GM23338 (cell line): ENCODE results near the gene EHD1. TPM values are rescaled to one million over a fixed set of nuclear protein-coding genes. Genes with fewer than 3 reads are reported as not detected.

Experiments
- ATAC-seq: fragments of 200-7000 bp; cut with Tn5 transposase; 3 replicates; pipeline ENCODE4 v1.9.1; 2020
- DNase-seq: peaks from one replicate; pipeline ENCODE4 v3.0.0-alpha.2; 2015; ENCODE audit warnings: low spot score
- H2AFZ ChIP-seq: fragments of 200-600 bp; sonication (generic); 2 replicates; pipeline ENCODE4 v1.8.0; 2016; ENCODE audit warnings: antibody characterized with exemption, mild to moderate bottlenecking, moderate library complexity
- H3F3A ChIP-seq: fragments of 200-600 bp; sonication (generic); replicated peaks from 2 replicates; pipeline ENCODE4 v1.8.0; 2017; ENCODE audit warnings: antibody characterized with exemption, mixed run types, low read depth
- H3K27ac ChIP-seq: fragments of 200-600 bp; sonication (generic); 2 replicates; pipeline ENCODE4 v1.6.1; 2016; ENCODE audit warnings: low read depth
- H3K27me3 ChIP-seq: fragments of 200-600 bp; sonication (generic); 2 replicates; pipeline ENCODE4 v1.8.0; 2016; ENCODE audit warnings: mild to moderate bottlenecking, mixed run types, moderate library complexity; ENCODE audit not compliant: insufficient read depth
- H3K36me3 ChIP-seq: fragments of 200-600 bp; sonication (generic); 2 replicates; pipeline ENCODE4 v1.8.0; 2016; ENCODE audit warnings: mild to moderate bottlenecking; ENCODE audit not compliant: insufficient read depth
- H3K4me1 ChIP-seq: fragments of 200-600 bp; sonication (generic); 2 replicates; pipeline ENCODE4 v1.8.0; 2016; ENCODE audit warnings: mild to moderate bottlenecking, moderate library complexity; ENCODE audit not compliant: insufficient read depth
- H3K4me2 ChIP-seq: fragments of 200-600 bp; sonication (generic); 2 replicates; pipeline ENCODE4 v1.7.1; 2017; ENCODE audit warnings: mixed run types
- H3K4me3 ChIP-seq: fragments of 200-600 bp; sonication (generic); 2 replicates; pipeline ENCODE4 v1.6.1; 2016; ENCODE audit warnings: mixed run types
- H3K79me2 ChIP-seq: fragments of 200-600 bp; sonication (generic); replicated peaks from 2 replicates; pipeline ENCODE4 v1.8.0; 2017; ENCODE audit warnings: mild to moderate bottlenecking; ENCODE audit not compliant: insufficient read depth
- H3K9me2 ChIP-seq: fragments of 200-600 bp; sonication (generic); 2 replicates; pipeline ENCODE4 v1.8.0; 2017; ENCODE audit not compliant: insufficient read depth
- H4K20me1 ChIP-seq: fragments of 200-600 bp; sonication (generic); replicated peaks from 2 replicates; pipeline ENCODE4 v1.8.0; 2017; ENCODE audit warnings: mild to moderate bottlenecking; ENCODE audit not compliant: insufficient read depth
- H3K27ac Mint-ChIP-seq: 2 replicates; pipeline ENCODE4 v1.8.0; 2020; ENCODE audit warnings: inconsistent platforms, mild to moderate bottlenecking, moderate library complexity, mixed read lengths
- H3K27me3 Mint-ChIP-seq: 3 replicates; pipeline ENCODE4 v1.8.0; 2022; ENCODE audit warnings: low read depth, mild to moderate bottlenecking, moderate library complexity, mixed read lengths, inconsistent platforms; ENCODE audit not compliant: insufficient read depth, poor library complexity
- H3K36me3 Mint-ChIP-seq: 3 replicates; pipeline ENCODE4 v1.8.0; 2021; ENCODE audit warnings: low read depth, mild to moderate bottlenecking, inconsistent platforms, moderate library complexity, mixed read lengths
- H3K4me1 Mint-ChIP-seq: 3 replicates; pipeline ENCODE4 v1.8.0; 2020; ENCODE audit warnings: mild to moderate bottlenecking, inconsistent platforms, mixed read lengths
- H3K4me3 Mint-ChIP-seq: 3 replicates; pipeline ENCODE4 v1.8.0; 2021; ENCODE audit warnings: moderate library complexity, mild to moderate bottlenecking, inconsistent platforms, mixed read lengths
- H3K9me3 Mint-ChIP-seq: 3 replicates; pipeline ENCODE4 v1.8.0; 2020; ENCODE audit warnings: moderate library complexity, mild to moderate bottlenecking, inconsistent platforms, mixed read lengths
- CREB1 ChIP-seq: fragments of 250-450 bp; sonication (Bioruptor Pico); IDR thresholded peaks from 2 replicates; pipeline ENCODE4 v1.5.0; 2020; ENCODE audit warnings: low read depth, mild to moderate bottlenecking, moderate library complexity
- EZH2 ChIP-seq: fragments of 200-600 bp; sonication (generic); IDR thresholded peaks from one replicate; pipeline ENCODE4 v1.8.0; 2017; ENCODE audit warnings: antibody characterized with exemption, mild to moderate bottlenecking, low read depth; ENCODE audit not compliant: unreplicated experiment
- EZH2phosphoT487 ChIP-seq: fragments of 200-600 bp; sonication (generic); IDR thresholded peaks from one replicate; pipeline ENCODE4 v1.8.1; 2018; ENCODE audit warnings: antibody characterized with exemption; ENCODE audit not compliant: unreplicated experiment
- NANOG ChIP-seq: IDR thresholded peaks from 2 replicates; pipeline ENCODE4 v1.6.1; 2016; ENCODE audit warnings: antibody characterized with exemption, borderline replicate concordance
- STAT1 ChIP-seq: IDR thresholded peaks from one replicate; pipeline ENCODE4 v1.6.1; 2016; ENCODE audit warnings: antibody characterized with exemption; ENCODE audit not compliant: unreplicated experiment
- ZNF114 ChIP-seq: fragments of 250-450 bp; sonication (Bioruptor Pico); IDR thresholded peaks from 2 replicates; pipeline ENCODE4 v1.5.0; 2020; ENCODE audit warnings: mild to moderate bottlenecking, moderate library complexity
- polyA plus RNA-seq: library from polyadenylated mRNA; unstranded; fragments of >200 nt; fragmentation: Nextera tagmentation; extraction: Ambion mirVana; gene quantifications from 2 replicates; pipeline ENCODE4 v1.2.1, GENCODE V29; 2016
- total RNA-seq: library from RNA; depleted of rRNA; stranded (reverse); fragments of >200 nt; shearing (Covaris generic); gene quantifications from 2 replicates; pipeline ENCODE4 v1.2.3, GENCODE V29; 2014
- TF ChIP-seq, protein P1 (sequence below): fragments of 250-450 bp; sonication (Bioruptor Pico); IDR thresholded peaks from 2 replicates; pipeline ENCODE4 v1.5.0; 2020; ENCODE audit warnings: mild to moderate bottlenecking, moderate library complexity
- TF ChIP-seq, protein P2 (sequence below): IDR thresholded peaks from one replicate; pipeline ENCODE4 v1.6.1; 2018; ENCODE audit warnings: antibody characterized with exemption; ENCODE audit not compliant: unreplicated experiment
- TF ChIP-seq, protein P3 (sequence below), 2 experiments: fragments of 200-600 bp in 1 of 2; sonication (generic) in 1 of 2; conservative IDR thresholded peaks; 2 replicates each; pipeline versions ENCODE4 v1.5.1 to v1.6.1; 2016 to 2017; ENCODE audit warnings: antibody characterized with exemption in 2 of 2, low read depth in 2 of 2, mild to moderate bottlenecking in 2 of 2, moderate library complexity in 1 of 2

The EHD1 gene
- total and polyA plus RNA-seq, 2 experiments from 2014 or later: 16.7 to 69.7 TPM

DNA sequence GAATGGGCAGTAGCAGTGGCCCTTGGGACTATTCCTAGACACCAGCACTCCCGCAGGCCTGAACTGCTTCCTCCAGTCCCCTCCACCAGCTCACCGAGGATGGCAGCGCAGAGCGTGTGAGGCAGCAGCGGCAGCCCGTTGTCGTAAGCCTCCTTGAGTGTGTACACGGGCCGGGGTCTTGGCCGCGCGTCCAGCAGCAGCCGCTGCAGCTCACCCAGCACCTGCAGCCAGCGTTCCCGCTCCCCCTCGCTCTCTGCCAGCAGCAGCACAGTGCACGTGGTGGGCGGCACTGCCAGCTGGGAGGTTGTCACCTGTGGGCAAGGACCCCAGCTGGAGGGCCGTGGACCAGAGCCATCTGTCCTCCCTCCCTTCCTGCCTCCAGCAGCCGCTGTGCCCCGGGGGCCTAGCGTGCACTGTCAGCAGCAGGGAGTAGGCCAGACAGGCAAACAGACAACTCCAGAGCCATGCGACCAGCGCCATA lies 47.0 kb downstream of the EHD1 start:
- no peak overlapping the region for H3K4me3 ChIP-seq
- H3K4me3 Mint-ChIP-seq: no peak overlapping the region
- DNase-seq: no peak
- H3K79me2 ChIP-seq: no peaks in the 10 kb centered on the region
- H3K4me1 ChIP-seq: no peaks in the 10 kb centered on the region
- H3K27me3 Mint-ChIP-seq: no peaks in the 10 kb centered on the region
- no peak for ATAC-seq
- H3K9me3 Mint-ChIP-seq: no peaks in the 10 kb centered on the region
- H3K9me2 ChIP-seq: no peaks in the 10 kb centered on the region
- H3K36me3 ChIP-seq: no peaks in the 10 kb centered on the region
- no peaks in the 10 kb centered on the region for H3K27me3 ChIP-seq
- H3K27ac Mint-ChIP-seq: no peak overlapping the region
- no peaks in the 10 kb centered on the region for H3K4me1 Mint-ChIP-seq
- TF ChIP-seq STAT1: no peak
- no peak overlapping the region for H3K4me2 ChIP-seq
- H3F3A ChIP-seq: no peaks in the 10 kb centered on the region
- no peaks in the 10 kb centered on the region for H4K20me1 ChIP-seq
- H3K27ac ChIP-seq: no peak overlapping the region
- peaks cover 7% of the 10 kb centered on the region; the same call in 2 of the 3 replicates for H3K36me3 Mint-ChIP-seq
- no peak overlapping the region for H2AFZ ChIP-seq

DNA sequence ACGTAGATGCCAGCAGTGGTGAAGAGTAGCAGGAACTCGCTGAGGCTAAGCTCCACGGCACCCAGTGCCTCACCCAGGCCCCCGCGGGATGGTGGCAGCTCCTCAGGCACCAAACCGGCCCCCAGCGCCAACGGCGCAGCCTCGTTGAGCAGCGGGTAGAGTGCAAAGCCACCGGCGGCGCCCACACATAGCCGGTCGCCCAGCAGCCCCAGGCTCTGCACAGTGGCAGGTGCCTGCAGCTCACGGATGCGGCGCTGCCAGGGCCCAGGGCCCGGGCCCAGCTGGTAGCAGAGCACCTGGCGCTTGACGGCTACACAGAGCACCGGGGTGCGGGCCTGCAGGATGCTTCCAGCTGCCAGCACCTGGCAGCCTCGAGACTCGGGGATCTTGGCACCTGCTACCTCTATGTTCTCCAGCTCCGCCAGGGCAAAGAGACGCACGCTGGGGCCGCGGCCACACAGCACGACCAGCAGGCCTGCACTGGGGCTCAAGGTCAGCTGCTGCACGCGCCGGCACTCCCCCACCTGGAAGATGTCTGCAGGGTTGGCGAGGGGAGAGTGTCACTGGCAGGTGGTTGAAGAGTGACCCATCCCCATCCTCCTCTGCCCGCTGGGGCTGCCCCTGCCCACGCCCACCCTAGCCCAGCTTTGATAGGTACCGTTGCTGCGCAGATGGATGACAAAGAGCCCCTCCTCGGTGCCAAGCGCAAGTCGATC lies 48.7 kb downstream of the EHD1 start:
- H3K27ac Mint-ChIP-seq: no peak overlapping the region
- H3K4me2 ChIP-seq: no peak overlapping the region
- H3K36me3 Mint-ChIP-seq: peaks cover 11% of the 10 kb centered on the region; the same call in 2 of the 3 replicates
- DNase-seq (no peak), ATAC-seq (no peak)
- no peaks in the 10 kb centered on the region for H3K27me3 Mint-ChIP-seq
- no peak overlapping the region for H3K27ac ChIP-seq
- no peak overlapping the region for H2AFZ ChIP-seq
- no peaks in the 10 kb centered on the region for H4K20me1 ChIP-seq
- no peaks in the 10 kb centered on the region for H3K9me3 Mint-ChIP-seq
- no peaks in the 10 kb centered on the region for H3K4me1 ChIP-seq
- no peaks in the 10 kb centered on the region for H3F3A ChIP-seq
- no peaks in the 10 kb centered on the region for H3K36me3 ChIP-seq
- no peak overlapping the region for H3K4me3 Mint-ChIP-seq
- H3K79me2 ChIP-seq: no peaks in the 10 kb centered on the region
- no peak overlapping the region for H3K4me3 ChIP-seq
- H3K27me3 ChIP-seq: no peaks in the 10 kb centered on the region
- H3K9me2 ChIP-seq: no peaks in the 10 kb centered on the region
- H3K4me1 Mint-ChIP-seq: no peaks in the 10 kb centered on the region
- no peak for TF ChIP-seq STAT1
- no peak for TF ChIP-seq ZNF114 (CRISPR knock-in tag)
- TF ChIP-seq, protein P1, sequence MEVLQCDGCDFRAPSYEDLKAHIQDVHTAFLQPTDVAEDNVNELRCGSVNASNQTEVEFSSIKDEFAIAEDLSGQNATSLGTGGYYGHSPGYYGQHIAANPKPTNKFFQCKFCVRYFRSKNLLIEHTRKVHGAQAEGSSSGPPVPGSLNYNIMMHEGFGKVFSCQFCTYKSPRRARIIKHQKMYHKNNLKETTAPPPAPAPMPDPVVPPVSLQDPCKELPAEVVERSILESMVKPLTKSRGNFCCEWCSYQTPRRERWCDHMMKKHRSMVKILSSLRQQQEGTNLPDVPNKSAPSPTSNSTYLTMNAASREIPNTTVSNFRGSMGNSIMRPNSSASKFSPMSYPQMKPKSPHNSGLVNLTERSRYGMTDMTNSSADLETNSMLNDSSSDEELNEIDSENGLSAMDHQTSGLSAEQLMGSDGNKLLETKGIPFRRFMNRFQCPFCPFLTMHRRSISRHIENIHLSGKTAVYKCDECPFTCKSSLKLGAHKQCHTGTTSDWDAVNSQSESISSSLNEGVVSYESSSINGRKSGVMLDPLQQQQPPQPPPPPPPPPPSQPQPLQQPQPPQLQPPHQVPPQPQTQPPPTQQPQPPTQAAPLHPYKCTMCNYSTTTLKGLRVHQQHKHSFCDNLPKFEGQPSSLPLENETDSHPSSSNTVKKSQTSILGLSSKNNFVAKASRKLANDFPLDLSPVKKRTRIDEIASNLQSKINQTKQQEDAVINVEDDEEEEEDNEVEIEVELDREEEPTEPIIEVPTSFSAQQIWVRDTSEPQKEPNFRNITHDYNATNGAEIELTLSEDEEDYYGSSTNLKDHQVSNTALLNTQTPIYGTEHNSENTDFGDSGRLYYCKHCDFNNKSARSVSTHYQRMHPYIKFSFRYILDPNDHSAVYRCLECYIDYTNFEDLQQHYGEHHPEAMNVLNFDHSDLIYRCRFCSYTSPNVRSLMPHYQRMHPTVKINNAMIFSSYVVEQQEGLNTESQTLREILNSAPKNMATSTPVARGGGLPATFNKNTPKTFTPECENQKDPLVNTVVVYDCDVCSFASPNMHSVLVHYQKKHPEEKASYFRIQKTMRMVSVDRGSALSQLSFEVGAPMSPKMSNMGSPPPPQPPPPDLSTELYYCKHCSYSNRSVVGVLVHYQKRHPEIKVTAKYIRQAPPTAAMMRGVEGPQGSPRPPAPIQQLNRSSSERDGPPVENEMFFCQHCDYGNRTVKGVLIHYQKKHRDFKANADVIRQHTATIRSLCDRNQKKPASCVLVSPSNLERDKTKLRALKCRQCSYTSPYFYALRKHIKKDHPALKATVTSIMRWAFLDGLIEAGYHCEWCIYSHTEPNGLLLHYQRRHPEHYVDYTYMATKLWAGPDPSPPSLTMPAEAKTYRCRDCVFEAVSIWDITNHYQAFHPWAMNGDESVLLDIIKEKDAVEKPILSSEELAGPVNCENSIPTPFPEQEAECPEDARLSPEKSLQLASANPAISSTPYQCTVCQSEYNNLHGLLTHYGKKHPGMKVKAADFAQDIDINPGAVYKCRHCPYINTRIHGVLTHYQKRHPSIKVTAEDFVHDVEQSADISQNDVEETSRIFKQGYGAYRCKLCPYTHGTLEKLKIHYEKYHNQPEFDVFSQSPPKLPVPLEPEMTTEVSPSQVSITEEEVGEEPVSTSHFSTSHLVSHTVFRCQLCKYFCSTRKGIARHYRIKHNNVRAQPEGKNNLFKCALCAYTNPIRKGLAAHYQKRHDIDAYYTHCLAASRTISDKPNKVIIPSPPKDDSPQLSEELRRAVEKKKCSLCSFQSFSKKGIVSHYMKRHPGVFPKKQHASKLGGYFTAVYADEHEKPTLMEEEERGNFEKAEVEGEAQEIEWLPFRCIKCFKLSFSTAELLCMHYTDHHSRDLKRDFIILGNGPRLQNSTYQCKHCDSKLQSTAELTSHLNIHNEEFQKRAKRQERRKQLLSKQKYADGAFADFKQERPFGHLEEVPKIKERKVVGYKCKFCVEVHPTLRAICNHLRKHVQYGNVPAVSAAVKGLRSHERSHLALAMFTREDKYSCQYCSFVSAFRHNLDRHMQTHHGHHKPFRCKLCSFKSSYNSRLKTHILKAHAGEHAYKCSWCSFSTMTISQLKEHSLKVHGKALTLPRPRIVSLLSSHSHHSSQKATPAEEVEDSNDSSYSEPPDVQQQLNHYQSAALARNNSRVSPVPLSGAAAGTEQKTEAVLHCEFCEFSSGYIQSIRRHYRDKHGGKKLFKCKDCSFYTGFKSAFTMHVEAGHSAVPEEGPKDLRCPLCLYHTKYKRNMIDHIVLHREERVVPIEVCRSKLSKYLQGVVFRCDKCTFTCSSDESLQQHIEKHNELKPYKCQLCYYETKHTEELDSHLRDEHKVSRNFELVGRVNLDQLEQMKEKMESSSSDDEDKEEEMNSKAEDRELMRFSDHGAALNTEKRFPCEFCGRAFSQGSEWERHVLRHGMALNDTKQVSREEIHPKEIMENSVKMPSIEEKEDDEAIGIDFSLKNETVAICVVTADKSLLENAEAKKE (CRISPR knock-in tag): no peak
- TF ChIP-seq, protein P2, sequence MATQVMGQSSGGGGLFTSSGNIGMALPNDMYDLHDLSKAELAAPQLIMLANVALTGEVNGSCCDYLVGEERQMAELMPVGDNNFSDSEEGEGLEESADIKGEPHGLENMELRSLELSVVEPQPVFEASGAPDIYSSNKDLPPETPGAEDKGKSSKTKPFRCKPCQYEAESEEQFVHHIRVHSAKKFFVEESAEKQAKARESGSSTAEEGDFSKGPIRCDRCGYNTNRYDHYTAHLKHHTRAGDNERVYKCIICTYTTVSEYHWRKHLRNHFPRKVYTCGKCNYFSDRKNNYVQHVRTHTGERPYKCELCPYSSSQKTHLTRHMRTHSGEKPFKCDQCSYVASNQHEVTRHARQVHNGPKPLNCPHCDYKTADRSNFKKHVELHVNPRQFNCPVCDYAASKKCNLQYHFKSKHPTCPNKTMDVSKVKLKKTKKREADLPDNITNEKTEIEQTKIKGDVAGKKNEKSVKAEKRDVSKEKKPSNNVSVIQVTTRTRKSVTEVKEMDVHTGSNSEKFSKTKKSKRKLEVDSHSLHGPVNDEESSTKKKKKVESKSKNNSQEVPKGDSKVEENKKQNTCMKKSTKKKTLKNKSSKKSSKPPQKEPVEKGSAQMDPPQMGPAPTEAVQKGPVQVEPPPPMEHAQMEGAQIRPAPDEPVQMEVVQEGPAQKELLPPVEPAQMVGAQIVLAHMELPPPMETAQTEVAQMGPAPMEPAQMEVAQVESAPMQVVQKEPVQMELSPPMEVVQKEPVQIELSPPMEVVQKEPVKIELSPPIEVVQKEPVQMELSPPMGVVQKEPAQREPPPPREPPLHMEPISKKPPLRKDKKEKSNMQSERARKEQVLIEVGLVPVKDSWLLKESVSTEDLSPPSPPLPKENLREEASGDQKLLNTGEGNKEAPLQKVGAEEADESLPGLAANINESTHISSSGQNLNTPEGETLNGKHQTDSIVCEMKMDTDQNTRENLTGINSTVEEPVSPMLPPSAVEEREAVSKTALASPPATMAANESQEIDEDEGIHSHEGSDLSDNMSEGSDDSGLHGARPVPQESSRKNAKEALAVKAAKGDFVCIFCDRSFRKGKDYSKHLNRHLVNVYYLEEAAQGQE: no peak
- no peak for TF ChIP-seq EZH2phosphoT487
- TF ChIP-seq, protein P3, sequence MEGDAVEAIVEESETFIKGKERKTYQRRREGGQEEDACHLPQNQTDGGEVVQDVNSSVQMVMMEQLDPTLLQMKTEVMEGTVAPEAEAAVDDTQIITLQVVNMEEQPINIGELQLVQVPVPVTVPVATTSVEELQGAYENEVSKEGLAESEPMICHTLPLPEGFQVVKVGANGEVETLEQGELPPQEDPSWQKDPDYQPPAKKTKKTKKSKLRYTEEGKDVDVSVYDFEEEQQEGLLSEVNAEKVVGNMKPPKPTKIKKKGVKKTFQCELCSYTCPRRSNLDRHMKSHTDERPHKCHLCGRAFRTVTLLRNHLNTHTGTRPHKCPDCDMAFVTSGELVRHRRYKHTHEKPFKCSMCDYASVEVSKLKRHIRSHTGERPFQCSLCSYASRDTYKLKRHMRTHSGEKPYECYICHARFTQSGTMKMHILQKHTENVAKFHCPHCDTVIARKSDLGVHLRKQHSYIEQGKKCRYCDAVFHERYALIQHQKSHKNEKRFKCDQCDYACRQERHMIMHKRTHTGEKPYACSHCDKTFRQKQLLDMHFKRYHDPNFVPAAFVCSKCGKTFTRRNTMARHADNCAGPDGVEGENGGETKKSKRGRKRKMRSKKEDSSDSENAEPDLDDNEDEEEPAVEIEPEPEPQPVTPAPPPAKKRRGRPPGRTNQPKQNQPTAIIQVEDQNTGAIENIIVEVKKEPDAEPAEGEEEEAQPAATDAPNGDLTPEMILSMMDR (conservative IDR thresholded peaks at IDR 0.05; ENCODE audit: low read depth in 2 of 2): no peak
- no peak for TF ChIP-seq CREB1 (CRISPR knock-in tag)
- TF ChIP-seq EZH2: no peak
- no peak for TF ChIP-seq NANOG
